Transverse colon (tissue), 3 donors: ENCODE data around the gene PSMD3.

Experiments
- CTCF ChIP-seq, 5 experiments: fragments of 200-600 bp in 3 of 5; fragments of 450-650 bp in 2 of 5; sonication (generic) in 3 of 5; IDR thresholded peaks; 1 replicate in 2 of 5; 2 replicates in 3 of 5; pipeline ENCODE4 v1.5.1; 2016 to 2017; ENCODE audit warnings: antibody characterized with exemption in 5 of 5, inconsistent platforms in 3 of 5, mild to moderate bottlenecking in 2 of 5, moderate library complexity in 1 of 5
- POLR2A ChIP-seq: fragments of 450-650 bp; IDR thresholded peaks from one replicate; pipeline ENCODE4 v1.6.1; 2016; ENCODE audit warnings: antibody characterized with exemption, mild to moderate bottlenecking, moderate library complexity

GRCh38 chr17:39934324-39934723, 46.3 kb upstream of the PSMD3 start:
- no peak for TF ChIP-seq CTCF (IDR thresholded peaks at IDR 0.05)
- TF ChIP-seq POLR2A: no peak
